Fibroblast of skin of right biceps (primary cell): ENCODE measurements around the gene MBD3.
"Not testable (repeated sequence)": the region's sequence is repeated elsewhere in the genome, so short reads cannot be mapped to it uniquely, and the experiment has no call there.

Experiments used
- DNase-seq: peaks from one replicate; pipeline ENCODE4 v3.0.0-alpha.2; 2013

The MBD3 gene, protein sequence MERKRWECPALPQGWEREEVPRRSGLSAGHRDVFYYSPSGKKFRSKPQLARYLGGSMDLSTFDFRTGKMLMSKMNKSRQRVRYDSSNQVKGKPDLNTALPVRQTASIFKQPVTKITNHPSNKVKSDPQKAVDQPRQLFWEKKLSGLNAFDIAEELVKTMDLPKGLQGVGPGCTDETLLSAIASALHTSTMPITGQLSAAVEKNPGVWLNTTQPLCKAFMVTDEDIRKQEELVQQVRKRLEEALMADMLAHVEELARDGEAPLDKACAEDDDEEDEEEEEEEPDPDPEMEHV

DNA sequence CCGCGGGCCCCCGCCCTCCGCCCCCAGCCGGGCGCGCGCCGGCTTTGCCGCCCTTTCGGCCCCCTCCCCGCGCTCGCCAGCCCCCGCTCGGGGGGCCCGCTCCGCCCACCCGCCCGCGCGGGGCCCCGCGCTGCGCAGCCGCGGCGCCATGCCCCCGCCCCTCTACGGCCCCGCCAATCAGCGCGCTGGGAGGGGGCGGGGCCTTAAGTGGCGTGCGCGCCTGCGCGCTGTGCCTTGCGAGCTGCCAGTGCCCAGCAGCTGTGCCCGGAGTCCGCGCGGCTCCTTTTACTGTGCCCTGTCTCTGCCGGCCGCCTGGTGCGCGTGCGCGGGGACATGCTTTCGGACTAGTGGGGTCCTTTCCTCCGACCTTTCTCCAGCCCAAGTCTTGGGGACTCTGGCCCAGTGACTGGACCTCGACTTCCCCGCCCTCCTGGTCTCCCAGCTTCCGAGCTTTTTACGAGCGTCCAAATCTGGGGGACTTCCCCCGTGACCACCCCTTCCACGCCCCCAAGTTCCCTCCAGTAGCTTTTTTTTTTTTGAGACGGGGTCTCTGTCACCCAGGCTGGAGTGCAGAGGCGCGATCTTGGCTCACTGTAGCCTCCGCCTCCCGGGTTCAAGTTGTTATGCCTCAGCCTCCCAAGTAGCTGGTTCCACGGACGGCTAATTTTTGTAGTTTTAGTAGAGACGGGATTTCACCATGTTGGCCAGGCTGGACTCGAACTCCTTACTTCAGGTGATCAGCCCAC, at the start of gene MBD3:
Gene MBD3 (minus strand): TSS at position 111 of the 746 bp plus-strand sequence. CDS start 234 bp downstream, outside the sequence.
- DNase-seq, result peak; percentile 91

GRCh38 chr19:1640893-1641448, 48.3 kb upstream of the MBD3 start:
- not testable (repeated sequence) for DNase-seq

- DNase-seq, result no peak
Measured at GRCh38 chr19:1636325-1637236, 43.9 kb upstream of the MBD3 start.

GRCh38 chr19:1634938-1635243, 42.2 kb upstream of the MBD3 start:
- no peak for DNase-seq

DNA sequence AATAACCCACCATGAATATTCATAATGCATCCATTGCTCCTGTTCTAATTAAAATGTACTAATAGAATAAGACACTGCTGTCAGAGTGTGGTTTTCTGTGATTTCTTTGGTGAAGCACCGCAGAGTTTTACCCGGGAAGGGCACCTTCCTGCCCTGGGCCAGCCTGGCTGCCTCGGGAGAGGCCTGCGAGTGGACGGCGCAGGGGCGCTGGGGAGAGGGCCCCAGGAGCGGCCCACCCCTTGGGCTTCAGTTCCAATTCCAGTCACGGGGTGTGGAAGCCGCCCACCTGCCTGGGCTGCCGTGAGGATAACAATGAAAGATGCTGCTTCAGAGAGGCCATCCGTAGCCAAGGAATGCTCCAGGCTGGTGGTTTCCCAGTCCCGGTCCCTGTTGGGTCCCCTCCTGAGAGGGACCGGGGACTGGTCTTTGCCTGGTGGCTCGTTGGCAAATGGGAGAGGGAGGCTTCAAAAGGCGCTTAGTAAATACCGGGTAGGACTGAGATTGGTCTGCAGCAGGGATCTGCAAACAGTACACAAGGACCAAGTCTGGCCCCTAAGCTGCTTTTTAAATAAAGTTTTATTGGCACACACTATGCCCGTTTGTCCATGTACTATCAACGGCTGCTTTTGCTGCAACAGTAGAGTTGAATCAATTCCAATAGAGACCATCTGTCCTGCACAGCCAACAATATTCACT, 41.7 kb upstream of the MBD3 start:
- DNase-seq, result no peak

- DNase-seq, result no peak
Measured at GRCh38 chr19:1633269-1633826, 40.7 kb upstream of the MBD3 start.

- no peak for DNase-seq
Measured at GRCh38 chr19:1632462-1633268, 40.0 kb upstream of the MBD3 start.

GRCh38 chr19:1631557-1632100, 39.0 kb upstream of the MBD3 start:
- DNase-seq, result no peak

DNA sequence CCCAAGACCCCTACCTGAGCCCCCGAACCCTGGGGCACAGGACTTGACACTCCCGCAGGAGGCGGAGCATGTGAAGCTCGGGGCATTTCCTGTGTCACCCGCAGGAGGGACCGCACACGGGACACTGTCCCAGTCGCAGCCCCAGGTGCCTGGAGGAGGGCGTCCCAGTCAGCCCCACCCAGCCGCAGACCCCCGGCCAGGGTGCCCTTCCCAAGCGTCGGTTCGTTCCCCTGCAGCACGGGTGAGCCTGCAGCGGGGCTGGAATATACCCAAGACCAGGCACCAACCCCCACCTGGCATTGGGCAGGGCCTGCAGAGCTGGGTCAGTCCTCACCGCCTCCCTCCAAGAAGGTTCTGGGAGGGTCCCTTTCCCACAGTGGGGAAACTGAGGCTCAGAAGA, 38.1 kb upstream of the MBD3 start:
- no peak for DNase-seq

DNA sequence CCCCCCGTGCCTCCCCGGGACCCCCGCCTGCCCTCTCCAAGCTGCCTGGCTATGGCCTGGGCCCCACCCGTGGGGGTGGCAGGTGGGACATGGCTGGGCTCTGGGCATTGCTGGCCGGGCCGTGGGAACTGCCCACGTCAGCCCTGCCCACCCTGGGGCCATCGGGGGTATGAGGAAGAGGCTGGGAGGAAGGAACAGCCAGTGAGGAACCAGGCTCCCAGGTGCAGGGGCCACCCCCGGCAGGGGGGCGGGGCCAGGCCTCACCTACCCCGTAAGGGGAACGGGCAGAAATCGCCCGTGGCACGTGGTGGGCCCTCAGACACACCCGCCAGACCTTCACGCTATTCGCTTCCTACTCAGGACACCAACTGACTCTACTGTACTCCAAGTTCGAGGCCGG, 37.3 kb upstream of the MBD3 start:
- no peak for DNase-seq

DNA sequence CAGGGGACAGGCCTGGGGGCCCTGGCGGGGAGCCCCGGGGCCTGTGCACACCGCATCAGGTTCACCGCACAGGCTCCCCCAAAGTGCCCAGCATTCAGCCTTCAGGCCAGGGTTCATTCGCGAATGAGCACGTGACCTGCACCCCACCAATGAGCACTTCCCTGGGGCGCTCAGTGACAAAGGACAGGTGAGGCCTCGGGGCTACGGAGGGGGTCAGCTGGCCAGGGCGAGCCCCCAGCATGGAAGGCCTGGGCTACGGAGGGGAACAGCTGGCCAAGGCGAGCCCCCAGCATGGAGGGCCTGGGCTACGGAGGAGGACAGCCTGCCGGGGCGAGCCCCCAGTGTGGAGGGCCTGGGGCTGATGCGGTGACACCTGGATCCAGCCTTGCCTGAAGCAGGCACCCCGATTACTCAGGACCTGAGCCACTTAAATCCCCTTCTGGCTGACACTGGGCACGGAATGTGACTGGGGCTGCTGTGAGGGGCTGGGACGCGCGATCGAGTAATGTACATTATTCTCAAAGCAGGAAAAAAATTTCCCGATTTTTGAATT, 36.7 kb upstream of the MBD3 start:
- DNase-seq, result no peak

DNA sequence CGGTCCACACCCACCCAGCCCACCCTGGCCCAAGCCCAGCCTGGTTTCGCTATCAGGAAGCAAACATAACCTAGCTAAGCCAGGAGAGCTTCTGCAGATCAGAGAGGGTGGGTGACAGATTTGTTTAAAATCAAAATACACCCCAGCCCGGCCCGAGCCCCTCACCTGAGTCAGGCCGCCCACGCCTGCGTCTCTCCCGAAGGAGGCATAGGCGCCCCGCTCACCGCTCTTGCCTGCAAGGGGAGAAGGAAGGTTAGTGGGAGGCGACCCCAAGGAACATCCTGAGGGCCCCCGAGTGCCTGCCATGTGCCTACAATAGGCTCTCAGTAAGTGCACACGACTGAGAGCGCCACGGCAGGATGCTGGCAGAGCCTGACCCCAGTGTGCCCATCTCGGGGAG, 34.5 kb upstream of the MBD3 start:
- no peak for DNase-seq

- DNase-seq, result peak; percentile 17
Measured at GRCh38 chr19:1626417-1627010, 33.8 kb upstream of the MBD3 start.

- DNase-seq, result peak; percentile 58
Measured at GRCh38 chr19:1624458-1624857, 31.8 kb upstream of the MBD3 start.

- no peak for DNase-seq
Measured at GRCh38 chr19:1622541-1622940, 29.9 kb upstream of the MBD3 start.

- DNase-seq, result no peak
Measured at GRCh38 chr19:1622007-1622406, 29.3 kb upstream of the MBD3 start.

- no peak for DNase-seq
Measured at GRCh38 chr19:1621574-1621973, 28.9 kb upstream of the MBD3 start.

- DNase-seq, result no peak
Measured at GRCh38 chr19:1621021-1621420, 28.4 kb upstream of the MBD3 start.

DNA sequence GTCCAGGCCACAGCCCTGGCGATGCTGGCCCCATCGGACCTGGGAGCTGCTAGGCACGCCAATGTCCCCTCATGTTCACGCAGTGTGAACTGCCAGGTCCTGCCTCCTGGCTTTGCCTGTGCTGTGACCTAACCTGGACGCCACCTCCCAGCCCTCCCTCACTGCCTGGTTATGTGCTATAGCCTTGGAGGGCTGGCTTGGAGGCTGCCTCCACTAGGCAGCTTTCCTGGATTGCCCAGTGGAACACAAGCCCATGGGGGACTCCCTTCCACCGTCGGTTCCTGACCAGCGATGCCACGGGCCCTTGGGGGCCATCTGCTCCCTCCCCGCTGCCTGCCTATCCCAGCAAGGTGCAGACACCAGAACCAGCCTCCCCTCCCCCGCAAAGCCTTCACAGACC, 27.8 kb upstream of the MBD3 start:
- DNase-seq, result no peak

DNA sequence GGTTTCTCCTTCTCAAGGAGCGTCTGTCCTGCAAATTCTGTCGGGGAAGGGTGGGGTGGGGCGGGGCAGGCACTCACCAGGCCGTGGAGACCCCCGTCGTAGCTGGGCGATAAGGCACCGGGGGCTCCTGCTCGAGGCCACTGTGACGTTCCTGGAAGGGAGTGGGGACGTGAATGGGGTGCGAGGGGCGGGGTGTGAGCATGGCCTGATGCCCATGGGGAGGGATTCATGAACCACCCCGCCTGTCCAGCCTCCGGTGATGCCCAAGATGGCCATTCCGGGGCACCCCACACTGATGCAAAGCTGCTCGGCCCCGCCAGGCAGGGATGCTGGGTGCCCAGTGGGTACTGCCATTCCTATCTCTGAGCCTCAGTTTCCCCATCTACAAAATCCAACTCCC, 27.0 kb upstream of the MBD3 start:
- DNase-seq, result no peak

GRCh38 chr19:1619094-1619439, 26.4 kb upstream of the MBD3 start:
- no peak for DNase-seq
